NCI-H146 treated with DMSO at 0.1 percent for 48 hours (cell line): ENCODE results near the gene IL31RA.

Source experiments
- DNase-seq: peaks from one replicate; lab custom pipeline; 2025; ENCODE audit not compliant: unreplicated experiment; lab: John Stamatoyannopoulos, UW

The IL31RA gene

GRCh38 chr5:55900776-55901175, 49.6 kb downstream of the IL31RA start:
- no peak for DNase-seq

GRCh38 chr5:55902696-55903095, 51.5 kb downstream of the IL31RA start:
- DNase-seq, result no peak

- no peak for DNase-seq
Observed at GRCh38 chr5:55903121-55903701, 52.1 kb downstream of the IL31RA start.

DNA sequence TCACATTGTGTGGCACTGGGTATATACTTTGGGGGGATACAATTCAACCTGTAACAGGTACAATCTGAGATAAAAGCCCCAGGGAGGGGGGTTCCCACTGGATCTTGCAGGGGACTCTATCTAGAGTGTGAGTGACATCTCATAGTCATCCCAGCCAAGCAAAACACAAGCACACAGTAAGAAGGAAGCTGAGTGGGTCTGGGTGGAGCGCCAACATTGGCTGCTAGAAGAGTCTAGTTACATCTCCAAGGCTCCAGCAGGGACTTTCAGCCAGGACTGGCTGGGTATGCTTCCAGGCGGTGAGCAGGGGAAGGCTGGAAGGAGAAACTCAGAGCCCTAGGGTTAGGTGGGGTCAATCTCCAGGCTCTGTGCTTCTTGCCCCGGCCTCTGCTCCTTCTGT, 53.0 kb downstream of the IL31RA start:
- DNase-seq, result no peak

- DNase-seq, result no peak
Observed at GRCh38 chr5:55905251-55905650, 54.1 kb downstream of the IL31RA start.

DNA sequence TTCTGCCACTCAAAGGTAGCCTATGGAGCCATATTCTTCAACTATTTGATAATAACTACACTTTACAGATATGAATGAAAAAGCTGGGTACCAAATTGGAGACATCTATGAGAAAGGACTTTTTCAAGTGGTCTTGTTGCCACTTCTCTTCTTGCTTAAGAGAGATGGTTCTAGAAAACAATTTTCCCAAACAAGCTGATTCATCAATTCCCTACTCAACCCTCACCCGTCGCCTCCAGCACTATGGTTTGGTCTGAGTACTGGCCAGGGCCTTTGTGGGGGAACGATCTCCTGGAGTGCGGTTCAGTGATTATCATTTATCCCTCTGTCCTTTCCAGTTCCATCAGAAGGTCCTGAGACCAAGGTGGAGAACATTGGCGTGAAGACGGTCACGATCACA, 56.8 kb downstream of the IL31RA start:
- no peak for DNase-seq

DNA sequence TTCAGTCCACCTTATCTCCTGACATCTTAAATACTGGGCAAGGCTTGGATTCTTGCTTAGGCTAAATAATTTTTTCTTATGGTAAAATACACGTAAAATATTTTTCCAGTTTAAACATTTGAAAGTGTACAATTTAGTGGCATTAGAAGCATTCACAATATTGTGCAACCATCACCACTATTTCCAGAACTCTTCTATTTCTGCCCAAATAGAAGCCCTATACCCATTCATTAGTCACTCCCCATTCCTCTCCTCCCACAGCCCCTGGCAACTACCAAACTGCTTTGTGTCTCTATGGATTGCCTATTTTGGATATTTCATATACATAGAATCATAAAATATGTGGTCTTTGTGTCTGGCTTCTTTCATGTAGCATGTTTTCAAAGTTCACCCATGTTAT, 57.6 kb downstream of the IL31RA start:
- no peak for DNase-seq

DNA sequence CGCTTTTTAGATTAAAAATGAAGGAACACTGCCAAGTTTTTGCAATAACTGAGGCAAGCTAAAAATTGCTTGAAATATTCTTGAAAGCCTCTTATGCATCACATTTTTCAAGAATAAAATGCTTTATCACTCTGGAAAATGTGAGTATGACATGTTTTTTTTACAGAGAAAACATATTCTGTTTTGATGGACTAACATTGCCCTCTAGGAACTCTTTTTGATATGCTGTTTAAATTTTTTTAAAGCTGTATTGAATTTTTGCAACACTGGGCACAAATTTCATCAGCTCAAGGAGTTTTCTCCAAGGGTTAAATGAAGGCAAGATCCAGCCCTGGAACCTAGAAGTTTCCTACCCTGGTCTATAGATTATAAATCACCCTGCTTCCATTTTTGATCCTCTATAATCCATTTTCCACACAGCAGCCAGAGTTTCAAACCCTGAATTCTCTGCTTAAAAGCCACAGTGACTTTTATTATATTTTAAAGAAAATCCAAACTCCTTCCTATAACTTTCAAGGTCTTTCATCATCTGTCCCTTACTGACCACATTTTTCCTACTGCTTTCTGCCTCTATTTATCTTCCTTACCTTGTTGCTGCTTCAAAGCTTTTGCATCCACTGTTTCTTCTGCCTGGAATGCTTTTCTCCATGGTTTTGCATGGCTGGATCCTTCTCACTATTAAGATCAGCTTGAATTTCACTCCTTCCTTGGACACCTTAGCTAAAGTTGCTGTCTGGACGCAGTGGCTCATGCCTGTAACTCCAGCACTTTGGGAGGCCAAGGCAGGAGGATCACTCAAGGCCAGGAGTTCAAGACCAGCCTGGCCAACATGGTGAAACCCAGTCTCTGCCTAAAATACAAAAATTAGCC, 60.9 kb downstream of the IL31RA start:
- DNase-seq, result no peak

- DNase-seq, result no peak
Observed at GRCh38 chr5:55913466-55914413, 62.6 kb downstream of the IL31RA start.

DNA sequence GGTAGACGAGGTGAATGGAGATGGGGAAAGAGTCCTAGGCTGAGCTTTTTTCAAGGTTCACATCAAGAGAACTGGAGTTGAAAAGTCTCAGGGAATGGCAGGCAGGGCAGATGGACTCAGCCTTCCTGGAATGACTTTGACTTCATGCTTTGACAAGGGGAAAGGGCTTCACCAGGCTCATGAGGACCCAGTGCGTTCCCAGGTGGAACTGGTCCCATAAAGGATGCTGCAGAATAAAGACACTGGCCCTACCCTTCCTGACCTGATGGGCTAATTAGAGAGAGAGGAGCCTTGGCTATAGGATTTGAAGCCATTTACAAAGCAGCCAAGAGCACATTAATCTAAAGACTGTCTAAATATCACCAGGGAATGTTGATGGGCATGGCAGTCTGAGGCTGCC, 63.8 kb downstream of the IL31RA start:
- DNase-seq, result no peak

DNA sequence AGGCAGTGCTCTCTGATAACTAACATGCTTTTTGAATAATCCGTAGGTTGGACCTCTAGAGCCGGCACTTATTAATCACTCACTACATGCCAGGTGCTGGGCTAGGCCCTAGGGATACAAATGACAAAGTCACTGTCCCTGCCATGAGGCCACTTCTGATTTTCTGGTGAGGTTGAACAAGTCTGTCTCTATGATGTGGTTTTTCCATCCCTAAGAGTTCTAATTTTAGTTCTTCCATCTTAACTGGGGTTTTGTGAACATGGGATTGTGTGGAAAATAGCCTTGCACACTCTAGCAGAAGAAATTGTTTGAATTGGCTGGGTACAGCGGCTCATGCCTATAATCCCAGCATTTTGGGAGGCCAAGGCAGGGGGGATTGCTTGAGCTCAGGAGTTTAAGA, 64.6 kb downstream of the IL31RA start:
- DNase-seq, result no peak

- no peak for DNase-seq
Observed at GRCh38 chr5:55916986-55917385, 65.8 kb downstream of the IL31RA start.

GRCh38 chr5:55917402-55918086, 66.4 kb downstream of the IL31RA start:
- DNase-seq, result no peak

DNA sequence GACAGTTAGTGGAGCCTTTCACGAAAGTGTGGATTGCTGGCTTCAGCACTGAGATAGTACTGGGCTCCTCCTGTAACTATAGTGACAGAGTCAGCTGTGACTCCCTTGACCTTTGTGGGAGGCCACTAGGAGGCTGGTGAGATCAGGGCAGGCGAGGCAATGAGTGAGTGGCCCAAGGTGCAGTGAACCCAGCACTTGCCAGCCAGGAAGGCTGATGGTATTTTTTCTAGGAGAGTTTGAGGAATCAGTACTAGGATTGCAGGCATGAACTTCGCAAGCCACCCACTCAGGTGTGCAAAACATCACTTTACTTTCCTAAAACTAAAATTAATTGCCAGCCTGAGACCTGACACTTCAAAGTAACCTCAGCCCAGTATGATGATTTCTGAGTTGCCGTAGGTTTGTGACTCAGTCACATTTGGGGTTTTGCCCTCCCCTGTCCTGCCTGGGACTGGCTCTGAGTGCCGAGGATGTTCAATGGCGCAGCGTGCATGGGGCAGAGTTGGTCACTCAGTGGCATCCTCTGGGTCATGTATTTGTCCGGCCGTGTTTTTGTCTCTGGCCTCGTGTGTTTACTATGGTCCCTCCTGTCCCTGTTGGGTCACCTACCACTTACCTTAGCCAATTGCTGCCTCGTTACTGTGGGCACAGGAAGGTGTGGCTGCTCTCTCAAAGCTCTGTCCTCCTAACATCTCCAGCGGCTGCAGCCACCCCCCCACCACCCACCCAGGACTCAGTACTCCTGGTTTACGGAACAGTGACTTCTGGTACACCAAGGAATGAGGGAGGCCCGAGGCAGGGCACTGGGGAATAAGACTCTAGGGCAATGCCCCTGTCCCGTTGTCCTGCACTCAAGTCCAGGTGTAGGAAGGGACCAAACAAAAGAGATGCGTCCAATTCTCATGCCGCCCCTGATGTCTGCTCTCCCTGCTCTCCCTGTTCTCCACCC, 67.2 kb downstream of the IL31RA start:
- DNase-seq, result no peak

DNA sequence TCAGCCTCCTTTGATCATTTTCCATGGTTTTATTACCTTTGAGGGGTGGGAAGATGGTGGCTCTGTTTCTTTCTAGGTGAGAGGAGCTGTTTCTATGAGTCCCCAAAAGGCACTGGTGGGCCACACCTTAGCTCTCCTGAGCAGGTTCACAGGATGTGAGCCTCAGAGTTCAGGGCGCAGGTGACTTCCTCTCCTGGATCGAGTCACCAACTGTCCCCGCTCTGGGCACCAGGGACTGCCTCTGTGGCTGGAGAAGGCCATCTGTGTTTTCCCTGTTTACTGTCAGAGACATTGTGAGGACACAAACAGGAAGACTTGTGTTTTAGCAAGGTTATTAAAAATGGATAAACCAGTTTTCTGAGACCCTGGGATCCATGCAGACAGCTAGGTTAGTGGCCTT, 68.5 kb downstream of the IL31RA start:
- no peak for DNase-seq

- no peak for DNase-seq
Observed at GRCh38 chr5:55920784-55921183, 69.6 kb downstream of the IL31RA start.

DNA sequence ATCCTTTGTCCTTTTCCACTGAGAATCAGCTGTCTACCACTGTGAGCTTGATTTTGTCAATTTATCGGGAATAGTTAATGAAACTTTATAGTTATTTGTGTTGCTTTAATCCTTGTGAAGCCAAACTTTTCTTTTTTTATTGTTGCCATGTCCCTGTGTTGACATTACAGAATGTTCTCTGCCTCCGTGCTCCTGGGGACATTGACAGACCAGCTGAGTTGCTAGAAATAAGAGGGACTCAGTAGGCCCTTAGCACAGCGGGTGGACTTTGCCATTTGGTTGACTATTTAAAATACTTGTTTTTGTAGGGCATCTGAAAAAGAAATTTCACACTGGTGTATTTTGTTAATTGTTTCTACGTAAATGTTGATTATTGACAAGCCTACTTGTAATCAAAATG, 70.5 kb downstream of the IL31RA start:
- DNase-seq, result no peak

DNA sequence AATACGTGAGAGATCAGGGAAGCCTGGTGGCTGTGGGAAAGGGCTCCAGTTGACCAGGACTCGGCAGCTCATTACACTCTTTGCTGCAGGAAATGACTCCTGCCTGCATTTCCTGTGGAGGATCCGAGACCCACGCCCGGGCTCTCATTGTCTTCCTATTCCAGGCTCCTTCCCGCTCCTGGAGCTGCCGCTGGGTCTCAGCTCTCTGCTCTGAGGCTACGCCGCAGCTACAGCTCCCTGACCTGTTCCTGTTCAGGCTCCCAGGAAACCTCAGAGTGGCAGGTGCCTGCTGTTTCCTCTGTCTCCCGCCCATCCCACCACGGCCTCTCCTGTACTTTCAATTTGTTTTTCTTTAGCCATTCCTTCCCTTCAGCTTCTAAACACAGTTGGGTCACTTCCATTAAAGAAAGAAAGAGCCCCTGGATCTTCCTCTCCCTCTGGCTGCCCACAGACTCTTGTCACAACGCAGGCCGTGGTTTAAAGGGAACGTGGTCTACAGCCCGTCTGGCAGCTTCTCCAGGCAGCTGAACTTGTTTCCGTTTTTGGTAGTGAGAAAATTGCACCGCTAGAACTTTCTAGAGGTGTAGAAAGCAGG, 72.1 kb downstream of the IL31RA start:
- DNase-seq, result no peak

DNA sequence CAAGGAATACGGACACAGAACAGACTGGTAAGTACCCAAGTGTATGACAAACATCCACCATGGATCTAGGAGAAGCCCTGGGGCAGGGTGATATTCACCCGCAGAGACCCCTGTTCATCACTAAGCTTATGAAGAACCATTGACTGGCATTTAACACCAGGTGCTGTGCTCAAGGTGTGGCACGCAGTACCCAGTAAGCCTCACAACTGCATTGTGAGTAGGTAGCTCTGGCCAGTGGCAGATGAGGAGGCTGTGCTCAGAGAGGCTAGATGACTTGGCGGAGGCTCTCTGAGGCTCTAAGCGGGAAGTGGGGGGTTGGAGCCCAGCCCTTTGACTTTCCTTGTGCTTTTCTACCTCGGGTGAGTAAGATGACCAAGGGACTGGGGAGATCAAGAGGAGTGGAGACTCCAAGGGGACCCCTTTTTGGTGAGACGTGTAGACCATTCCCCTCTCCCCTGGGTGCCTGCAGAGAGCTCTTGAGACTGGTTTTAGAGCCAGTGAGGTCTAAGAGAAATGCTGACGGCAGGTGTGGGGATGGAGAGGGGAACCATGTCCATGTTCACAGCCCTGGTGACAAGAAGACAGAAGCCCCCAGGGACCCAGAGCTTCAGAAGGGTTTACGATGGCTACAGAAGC, 72.8 kb downstream of the IL31RA start:
- no peak for DNase-seq
